ENCODE data around the gene SPC25.

Gene SPC25

GRCh38 chr2:168894101-168894500, 3.9 kb upstream of the SPC25 start:
- no peak for TF ChIP-seq YY1 (IDR thresholded peaks at IDR 0.05; ENCODE audit: low read depth)
- no peak for TF ChIP-seq RAD21 (IDR thresholded peaks at IDR 0.05; ENCODE audit: low read depth)
- TF ChIP-seq USF1 (IDR thresholded peaks at IDR 0.05), result no peak
- no peak for TF ChIP-seq TAF1 (IDR thresholded peaks at IDR 0.05; ENCODE audit: low read depth)
- no peak for TF ChIP-seq TCF12 (IDR thresholded peaks at IDR 0.05; ENCODE audit: low read depth)
- TF ChIP-seq, protein P1, sequence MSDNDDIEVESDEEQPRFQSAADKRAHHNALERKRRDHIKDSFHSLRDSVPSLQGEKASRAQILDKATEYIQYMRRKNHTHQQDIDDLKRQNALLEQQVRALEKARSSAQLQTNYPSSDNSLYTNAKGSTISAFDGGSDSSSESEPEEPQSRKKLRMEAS (IDR thresholded peaks at IDR 0.05), result no peak
- TF ChIP-seq EP300 (IDR thresholded peaks at IDR 0.05; ENCODE audit: borderline replicate concordance), result no peak
- no peak for TF ChIP-seq FOXM1 (IDR thresholded peaks at IDR 0.05; ENCODE audit: borderline replicate concordance, low read depth)

GRCh38 chr2:168892327-168892726, 2.1 kb upstream of the SPC25 start:
- TF ChIP-seq, protein P2, sequence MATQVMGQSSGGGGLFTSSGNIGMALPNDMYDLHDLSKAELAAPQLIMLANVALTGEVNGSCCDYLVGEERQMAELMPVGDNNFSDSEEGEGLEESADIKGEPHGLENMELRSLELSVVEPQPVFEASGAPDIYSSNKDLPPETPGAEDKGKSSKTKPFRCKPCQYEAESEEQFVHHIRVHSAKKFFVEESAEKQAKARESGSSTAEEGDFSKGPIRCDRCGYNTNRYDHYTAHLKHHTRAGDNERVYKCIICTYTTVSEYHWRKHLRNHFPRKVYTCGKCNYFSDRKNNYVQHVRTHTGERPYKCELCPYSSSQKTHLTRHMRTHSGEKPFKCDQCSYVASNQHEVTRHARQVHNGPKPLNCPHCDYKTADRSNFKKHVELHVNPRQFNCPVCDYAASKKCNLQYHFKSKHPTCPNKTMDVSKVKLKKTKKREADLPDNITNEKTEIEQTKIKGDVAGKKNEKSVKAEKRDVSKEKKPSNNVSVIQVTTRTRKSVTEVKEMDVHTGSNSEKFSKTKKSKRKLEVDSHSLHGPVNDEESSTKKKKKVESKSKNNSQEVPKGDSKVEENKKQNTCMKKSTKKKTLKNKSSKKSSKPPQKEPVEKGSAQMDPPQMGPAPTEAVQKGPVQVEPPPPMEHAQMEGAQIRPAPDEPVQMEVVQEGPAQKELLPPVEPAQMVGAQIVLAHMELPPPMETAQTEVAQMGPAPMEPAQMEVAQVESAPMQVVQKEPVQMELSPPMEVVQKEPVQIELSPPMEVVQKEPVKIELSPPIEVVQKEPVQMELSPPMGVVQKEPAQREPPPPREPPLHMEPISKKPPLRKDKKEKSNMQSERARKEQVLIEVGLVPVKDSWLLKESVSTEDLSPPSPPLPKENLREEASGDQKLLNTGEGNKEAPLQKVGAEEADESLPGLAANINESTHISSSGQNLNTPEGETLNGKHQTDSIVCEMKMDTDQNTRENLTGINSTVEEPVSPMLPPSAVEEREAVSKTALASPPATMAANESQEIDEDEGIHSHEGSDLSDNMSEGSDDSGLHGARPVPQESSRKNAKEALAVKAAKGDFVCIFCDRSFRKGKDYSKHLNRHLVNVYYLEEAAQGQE (IDR thresholded peaks at IDR 0.05; ENCODE audit: low read depth), result no peak
- TF ChIP-seq FOXM1 (IDR thresholded peaks at IDR 0.05; ENCODE audit: borderline replicate concordance, low read depth), result no peak
- TF ChIP-seq TCF12 (IDR thresholded peaks at IDR 0.05; ENCODE audit: low read depth), result no peak
- no peak for TF ChIP-seq ZBTB7A (IDR thresholded peaks at IDR 0.05; ENCODE audit: low read depth)
- TF ChIP-seq TAF1 (IDR thresholded peaks at IDR 0.05; ENCODE audit: low read depth), result no peak
- TF ChIP-seq CREB1 (IDR thresholded peaks at IDR 0.05; ENCODE audit: low read depth), result no peak
- no peak for TF ChIP-seq EGR1 (IDR thresholded peaks at IDR 0.05)
- no peak for TF ChIP-seq YY1 (IDR thresholded peaks at IDR 0.05; ENCODE audit: low read depth)
- TF ChIP-seq RAD21 (IDR thresholded peaks at IDR 0.05; ENCODE audit: low read depth), result no peak
- TF ChIP-seq EP300 (IDR thresholded peaks at IDR 0.05; ENCODE audit: borderline replicate concordance), result no peak
- TF ChIP-seq NFIC (IDR thresholded peaks at IDR 0.05), result no peak
- TF ChIP-seq TEAD4 (IDR thresholded peaks at IDR 0.05), result no peak

- TF ChIP-seq CREB1 (IDR thresholded peaks at IDR 0.05; ENCODE audit: low read depth) (no peak), FOXM1 (IDR thresholded peaks at IDR 0.05; ENCODE audit: borderline replicate concordance, low read depth) (no peak)
Observed at GRCh38 chr2:168889635-168890005, 610 bp downstream of the SPC25 start.

DNA sequence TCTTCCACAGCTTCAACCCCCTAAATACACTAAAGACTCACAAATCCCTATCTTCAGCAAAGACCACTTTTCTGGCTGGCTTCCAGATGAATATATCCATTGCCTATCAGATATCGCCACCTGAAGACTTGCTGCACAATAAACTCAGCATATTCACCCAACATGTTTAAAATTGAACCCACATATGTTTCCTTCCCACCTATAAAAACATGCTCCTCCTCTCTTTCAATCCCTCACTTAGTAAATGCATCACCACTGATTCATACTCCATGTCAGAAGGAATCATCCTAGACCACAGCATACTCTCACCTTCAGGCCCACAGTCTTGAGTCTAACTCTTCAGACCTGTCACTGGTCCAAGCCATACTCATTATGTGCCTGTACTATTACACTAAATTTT, 5.3 kb downstream of the SPC25 start:
- TF ChIP-seq TEAD4 (IDR thresholded peaks at IDR 0.05), result no peak

GRCh38 chr2:168874368-168875054, 15.7 kb downstream of the SPC25 start:
- TF ChIP-seq EP300 (IDR thresholded peaks at IDR 0.05; ENCODE audit: borderline replicate concordance) (no peak), FOXM1 (IDR thresholded peaks at IDR 0.05; ENCODE audit: borderline replicate concordance, low read depth) (no peak), ZBTB7A (IDR thresholded peaks at IDR 0.05; ENCODE audit: low read depth) (no peak), TEAD4 (IDR thresholded peaks at IDR 0.05) (no peak), EGR1 (IDR thresholded peaks at IDR 0.05) (no peak), CREB1 (IDR thresholded peaks at IDR 0.05; ENCODE audit: low read depth) (no peak), TAF1 (IDR thresholded peaks at IDR 0.05; ENCODE audit: low read depth) (no peak), TCF12 (IDR thresholded peaks at IDR 0.05; ENCODE audit: low read depth) (no peak), USF1 (IDR thresholded peaks at IDR 0.05) (no peak), YY1 (IDR thresholded peaks at IDR 0.05; ENCODE audit: low read depth) (no peak), CEBPB (IDR thresholded peaks at IDR 0.05) (no peak), RAD21 (IDR thresholded peaks at IDR 0.05; ENCODE audit: low read depth) (no peak), NFIC (IDR thresholded peaks at IDR 0.05) (no peak)
- TF ChIP-seq, protein P2 (IDR thresholded peaks at IDR 0.05; ENCODE audit: low read depth), result no peak
- TF ChIP-seq, protein P1 (IDR thresholded peaks at IDR 0.05), result no peak

DNA sequence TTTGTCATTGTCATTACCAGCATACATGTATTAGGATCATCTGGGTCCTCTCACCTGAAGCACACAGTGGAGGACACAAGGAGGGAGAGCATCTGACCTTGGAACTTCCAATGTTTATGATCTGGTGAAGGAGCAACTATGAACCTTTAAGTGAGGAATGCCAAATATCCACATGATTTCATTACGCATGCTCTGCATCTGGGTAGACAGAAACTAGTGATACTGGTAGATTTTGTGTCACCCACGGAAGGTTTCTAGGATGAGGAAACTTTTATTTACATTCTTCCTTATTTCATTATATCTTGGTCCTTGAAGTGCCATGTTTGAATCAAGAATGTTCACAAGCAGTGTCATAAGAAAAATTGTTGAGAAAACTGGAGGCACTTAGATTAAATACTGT, 32.1 kb downstream of the SPC25 start:
- no peak for TF ChIP-seq RAD21 (IDR thresholded peaks at IDR 0.05; ENCODE audit: low read depth)
- no peak for TF ChIP-seq EP300 (IDR thresholded peaks at IDR 0.05; ENCODE audit: borderline replicate concordance)
- no peak for TF ChIP-seq NFIC (IDR thresholded peaks at IDR 0.05)
- TF ChIP-seq TCF12 (IDR thresholded peaks at IDR 0.05; ENCODE audit: low read depth), result no peak

Measured in Ishikawa (cell line).